ENCODE measurements around the gene TUBA8. TPM values are rescaled to one million over a fixed set of nuclear protein-coding genes. Genes with fewer than 3 reads are reported as not detected.
"Not testable (repeated sequence)": the region's sequence is repeated elsewhere in the genome, so short reads cannot be mapped to it uniquely, and the experiment has no call there.

The TUBA8 gene
- 1 to 10 TPM; 1.1 to 1.6 TPM for total RNA-seq

DNA sequence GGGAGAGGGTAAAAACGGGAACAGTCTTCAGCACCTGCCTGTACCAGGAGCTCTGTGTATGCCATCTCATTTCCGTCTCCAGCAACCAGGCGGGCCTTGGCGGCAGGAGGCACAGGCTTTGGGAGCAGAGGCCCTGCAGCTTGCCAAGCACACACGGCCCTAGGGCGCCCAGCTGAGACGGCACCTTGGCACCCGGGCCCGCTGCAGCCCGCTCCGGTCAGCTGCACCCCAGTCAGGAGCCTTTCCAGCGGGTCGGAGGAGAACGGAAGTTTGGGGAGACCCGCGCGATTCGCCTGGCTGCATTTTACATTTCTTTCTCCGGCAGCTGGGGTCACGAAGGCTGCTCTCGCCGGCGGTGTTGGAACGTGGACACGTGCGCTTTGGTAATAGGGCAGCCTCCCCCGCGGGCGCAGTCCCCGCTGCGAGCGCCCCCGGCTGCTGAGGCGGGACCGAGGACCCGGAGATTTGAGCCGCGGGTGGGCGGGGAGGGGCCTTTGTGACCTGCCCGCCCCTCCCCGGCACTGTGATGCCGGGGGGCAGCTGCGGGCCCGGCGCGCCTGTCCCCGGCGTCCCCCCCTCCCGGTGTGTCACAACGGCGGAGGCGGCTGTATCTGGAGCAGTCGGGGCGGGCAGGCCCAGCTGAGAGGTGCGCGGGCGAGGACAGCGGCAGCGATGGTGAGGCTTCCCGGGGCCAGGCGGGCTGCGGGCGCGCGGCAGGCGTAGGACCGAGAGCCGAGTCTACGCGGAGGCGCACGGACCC lies at the start of gene TUBA8:
TSS of gene TUBA8 (plus strand) at position 616 of the 760 bp plus-strand sequence. CDS start at position 673, 57 bp downstream.
- H3K9me3 Mint-ChIP-seq = peaks cover 0 to 11% of the 10 kb centered on the region in 2 donors
- peak within 1 kb of the TSS in 1 of 2 donors; percentile 55 for H3K27ac Mint-ChIP-seq
- ATAC-seq = peak; percentile 41 to 63
- peaks cover 15 to 36% of the 10 kb centered on the region in 2 donors for H3K36me3 Mint-ChIP-seq
- peak in 1 of 2 donors; percentile 32 for DNase-seq (ENCODE audit: low spot score in 2 of 2)

DNA sequence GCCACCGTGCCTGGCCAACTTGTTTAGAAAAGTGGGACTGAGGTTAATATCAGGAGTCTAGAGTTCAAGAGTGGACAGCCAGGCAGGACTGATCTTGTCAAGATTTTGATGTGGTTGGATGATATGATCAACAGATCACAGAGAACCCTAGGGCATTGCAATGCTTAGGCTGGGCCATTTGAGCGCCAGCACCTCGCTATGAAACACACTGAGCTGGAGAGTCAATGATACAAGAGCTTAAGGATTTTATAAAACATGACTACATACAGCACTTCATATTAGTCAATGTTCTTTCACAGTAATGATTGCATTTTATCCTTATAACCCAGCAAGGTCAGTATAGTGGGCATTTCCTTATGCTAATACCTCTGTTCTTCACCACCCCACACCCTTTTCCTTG lies 48.2 kb upstream of the TUBA8 start:
- H3K36me3 Mint-ChIP-seq = no peaks in the 10 kb centered on the region
- no peak for ATAC-seq

DNA sequence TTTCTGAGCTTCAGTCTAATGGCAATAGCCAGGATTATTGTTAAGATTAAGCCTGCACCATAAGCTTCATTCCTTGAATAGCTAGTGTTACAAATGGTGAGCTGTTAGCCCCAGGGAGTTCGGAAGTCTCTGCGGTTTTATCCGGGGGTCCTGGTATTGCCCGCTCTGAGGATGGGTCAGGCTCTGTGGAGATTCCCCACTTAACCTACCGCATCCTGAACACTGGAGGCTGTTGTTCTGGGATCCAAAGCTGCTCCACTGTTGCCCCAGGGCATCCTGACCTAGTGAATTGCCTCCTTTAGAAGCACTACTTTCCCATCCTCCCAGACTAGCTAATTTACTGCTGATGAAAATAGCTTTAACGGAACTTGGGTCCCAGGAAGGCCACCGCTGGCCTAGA lies 47.3 kb upstream of the TUBA8 start:
- Mint-ChIP-seq H3K27ac (no peak overlapping the region), H3K9me3 (no peaks in the 10 kb centered on the region), H3K36me3 (no peaks in the 10 kb centered on the region)
- DNase-seq (ENCODE audit: low spot score in 2 of 2) (no peak), ATAC-seq (no peak)

More for the DNA sequence above, 48.2 kb upstream of the TUBA8 start:
- Mint-ChIP-seq H3K27ac (no peak overlapping the region), H3K9me3 (no peaks in the 10 kb centered on the region)
- no peak for DNase-seq (ENCODE audit: low spot score in 2 of 2)

DNA sequence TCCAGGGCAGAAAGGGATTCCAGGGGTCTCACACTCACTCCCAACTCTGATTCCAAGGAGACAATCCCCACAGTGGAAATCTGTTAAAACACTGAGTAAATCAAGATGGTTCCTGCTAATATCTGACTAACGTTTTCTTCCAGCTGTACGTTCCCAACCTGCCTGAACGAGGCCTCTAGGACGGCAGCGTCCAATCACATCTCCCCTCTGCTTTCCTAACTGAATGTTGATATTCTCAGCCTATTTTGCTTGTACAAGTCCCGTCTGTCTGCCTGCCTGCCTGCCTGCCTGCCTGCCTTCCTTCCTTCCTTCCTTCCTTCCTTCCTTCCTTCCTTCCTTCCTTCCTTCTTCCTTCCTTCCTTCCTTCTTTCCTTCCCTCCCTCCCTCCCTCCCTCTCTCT lies 46.9 kb upstream of the TUBA8 start:
- not testable (repeated sequence) for H3K27ac Mint-ChIP-seq; ATAC-seq; H3K9me3 Mint-ChIP-seq; DNase-seq (ENCODE audit: low spot score in 2 of 2); H3K36me3 Mint-ChIP-seq

DNA sequence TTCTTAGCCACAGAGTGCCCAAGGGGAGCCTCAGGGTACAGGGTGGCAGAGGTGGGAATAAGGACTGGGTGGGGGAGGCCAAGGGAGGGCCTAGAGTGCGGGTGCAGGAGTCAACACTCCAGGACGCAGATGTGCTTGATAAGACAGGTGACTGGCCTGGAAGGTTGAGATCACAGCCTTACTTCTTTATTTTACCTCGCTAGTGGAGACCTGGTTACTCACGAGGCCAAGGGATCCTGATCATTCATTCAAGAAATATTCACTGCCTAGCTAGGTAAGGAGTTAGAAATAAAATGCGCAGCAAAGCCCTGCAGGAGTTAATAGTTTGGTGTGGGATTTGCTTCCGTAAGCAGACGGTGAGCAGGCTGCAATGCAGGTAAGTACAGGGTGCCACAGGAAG lies 46.0 kb upstream of the TUBA8 start:
- Mint-ChIP-seq H3K36me3 (no peaks in the 10 kb centered on the region), H3K27ac (no peak overlapping the region)
- no peak for ATAC-seq

DNA sequence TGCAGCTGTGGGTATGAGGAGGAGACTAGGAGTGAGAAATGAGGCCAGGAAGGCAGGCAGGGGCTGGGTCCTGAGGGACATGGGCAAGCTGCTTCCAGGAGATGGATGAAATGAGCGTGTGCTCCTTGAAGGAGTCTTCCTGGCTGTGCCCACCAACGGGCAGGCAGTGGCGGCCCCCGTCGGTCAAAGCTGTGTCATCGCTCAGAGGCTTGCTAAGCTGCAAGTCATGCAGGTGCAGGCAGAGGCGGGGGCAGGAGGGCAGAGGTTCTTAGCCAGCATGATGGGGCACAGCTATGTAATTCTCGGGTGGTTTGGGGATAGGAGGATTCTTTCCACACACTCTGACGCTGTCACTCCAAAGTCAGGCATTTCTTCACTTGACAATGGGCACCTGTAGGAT lies 45.4 kb upstream of the TUBA8 start:
- ATAC-seq (no peak), DNase-seq (ENCODE audit: low spot score in 2 of 2) (no peak)
- Mint-ChIP-seq H3K27ac (no peak overlapping the region), H3K36me3 (no peaks in the 10 kb centered on the region), H3K9me3 (no peaks in the 10 kb centered on the region)

More for the DNA sequence above, 46.0 kb upstream of the TUBA8 start:
- no peak for DNase-seq (ENCODE audit: low spot score in 2 of 2)
- H3K9me3 Mint-ChIP-seq = no peaks in the 10 kb centered on the region

DNA sequence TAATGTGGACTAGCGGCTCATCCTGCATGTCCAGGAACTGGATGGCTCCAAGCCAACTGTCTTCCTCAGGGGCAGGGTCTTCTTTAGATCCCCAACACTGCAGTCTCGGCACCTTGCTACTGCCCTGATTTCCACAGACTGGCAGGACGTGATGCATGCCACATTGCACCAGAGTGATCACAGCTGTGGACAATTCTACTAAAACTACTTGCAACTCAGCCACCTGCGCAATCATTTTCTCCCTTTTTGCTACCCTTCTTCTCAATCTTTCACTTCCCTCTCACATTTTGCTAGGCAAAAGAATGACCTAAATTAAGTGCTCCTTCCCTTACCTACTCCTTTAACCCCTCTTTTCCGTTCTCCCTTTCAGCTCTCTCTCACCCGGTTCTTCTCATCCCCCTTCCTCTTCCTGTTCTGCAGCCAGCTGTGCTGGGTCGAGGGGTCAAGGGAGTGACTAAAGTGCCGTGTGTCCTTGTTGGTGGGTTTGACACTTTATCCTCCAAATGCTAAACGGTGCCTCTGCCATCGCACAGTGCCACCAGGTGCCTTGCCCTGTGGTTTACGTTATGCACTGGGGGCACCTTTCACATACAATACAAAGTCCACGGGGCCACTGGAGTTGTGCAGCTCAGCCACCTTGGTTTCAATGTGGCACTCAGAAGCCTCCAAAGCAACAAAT lies 44.3 kb upstream of the TUBA8 start:
- H3K36me3 Mint-ChIP-seq = no peaks in the 10 kb centered on the region
- H3K27ac Mint-ChIP-seq = no peak overlapping the region
- DNase-seq (ENCODE audit: low spot score in 2 of 2) (no peak), ATAC-seq (no peak)
- no peaks in the 10 kb centered on the region for H3K9me3 Mint-ChIP-seq

DNA sequence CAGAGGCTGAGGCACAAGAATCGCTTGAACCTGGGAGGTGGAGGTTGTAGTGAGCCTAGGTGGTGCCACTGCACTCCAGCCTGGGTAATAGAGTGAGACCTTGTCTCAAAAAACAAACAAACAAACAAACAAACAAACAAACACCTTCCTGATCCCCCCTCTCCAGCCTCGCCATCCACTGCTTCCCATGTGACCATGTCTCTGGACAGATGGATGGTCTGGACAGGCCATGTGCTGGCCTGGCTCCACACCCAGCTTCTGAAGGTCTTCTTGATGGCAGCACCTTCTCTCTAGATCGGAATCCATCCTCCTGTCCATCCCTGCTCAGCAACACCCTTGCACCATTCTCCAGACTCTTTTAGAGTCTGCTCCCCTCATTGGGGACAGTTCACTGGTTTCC lies 43.5 kb upstream of the TUBA8 start:
- ATAC-seq = no peak
- DNase-seq (ENCODE audit: low spot score in 2 of 2) = no peak
- Mint-ChIP-seq H3K9me3 (no peaks in the 10 kb centered on the region), H3K27ac (no peak overlapping the region), H3K36me3 (no peaks in the 10 kb centered on the region)

DNA sequence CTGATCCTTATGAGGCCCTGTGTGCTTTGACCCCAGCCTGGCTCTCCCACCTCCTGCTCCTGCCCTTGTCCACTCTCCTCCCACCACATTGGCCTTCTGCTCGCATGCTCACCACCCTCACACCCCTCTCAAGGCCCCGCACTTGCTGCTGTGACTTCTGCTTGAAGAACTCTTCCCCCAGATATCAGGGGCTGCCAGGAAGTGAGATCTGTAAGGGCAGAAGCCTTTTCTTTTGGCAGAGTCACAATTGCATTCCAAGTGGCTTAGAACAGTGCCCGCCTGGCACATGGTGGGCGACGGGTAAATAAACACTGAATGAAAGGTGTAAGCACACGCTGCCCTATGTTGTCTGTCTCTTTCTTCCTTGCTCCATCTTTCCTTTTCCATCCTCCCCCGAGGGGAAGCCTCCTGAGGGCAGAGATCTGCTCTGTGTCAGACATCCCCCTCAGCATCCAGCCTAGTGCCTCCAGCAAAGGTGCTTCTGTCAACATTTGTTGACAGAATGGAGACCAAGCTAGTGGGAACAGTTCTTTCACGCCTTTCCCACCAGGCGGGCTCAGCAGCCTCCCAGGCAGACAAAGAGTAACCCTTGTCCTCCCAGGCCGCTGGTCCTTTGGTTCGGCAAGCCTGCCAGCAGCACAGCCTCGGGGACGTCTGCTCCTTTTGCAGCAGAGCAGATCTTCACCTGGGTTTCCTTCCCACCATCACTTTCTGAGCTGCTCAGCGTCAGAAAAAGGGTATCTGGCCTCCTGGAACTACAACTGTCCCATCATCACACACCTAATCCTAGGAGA lies 42.9 kb upstream of the TUBA8 start:
- ATAC-seq = no peak
- Mint-ChIP-seq H3K36me3 (no peaks in the 10 kb centered on the region), H3K9me3 (no peaks in the 10 kb centered on the region), H3K27ac (no peak overlapping the region)
- no peak for DNase-seq (ENCODE audit: low spot score in 2 of 2)

DNA sequence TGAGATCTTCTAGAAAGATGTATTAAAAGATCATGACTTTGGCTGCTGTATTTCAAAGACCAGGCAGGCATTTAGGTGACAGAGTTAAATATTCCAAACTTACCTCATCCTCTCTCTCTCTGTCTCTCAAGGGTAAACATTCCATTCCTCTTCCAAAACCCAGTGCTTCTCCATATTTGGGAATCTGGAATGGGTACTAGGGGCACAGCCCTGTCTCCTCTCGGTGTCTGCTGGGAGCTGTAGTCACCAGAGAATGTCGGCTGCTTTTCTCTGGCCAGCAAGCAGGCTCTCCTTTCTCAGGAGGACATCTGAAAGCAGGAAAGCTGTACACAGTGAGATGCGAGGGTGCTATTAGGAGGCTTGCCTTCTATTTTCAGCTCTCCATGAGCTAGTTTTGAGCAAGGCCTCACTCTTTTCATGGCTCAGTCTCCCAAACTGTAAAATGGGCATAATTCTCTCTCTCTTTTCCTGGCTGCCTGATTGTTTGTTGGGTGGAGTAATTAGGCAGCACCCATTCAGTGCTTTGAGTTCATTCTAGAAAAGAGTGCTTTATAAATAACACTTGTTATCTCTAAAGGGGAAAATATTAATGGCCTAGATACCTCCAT lies 42.1 kb upstream of the TUBA8 start:
- no peaks in the 10 kb centered on the region for H3K36me3 Mint-ChIP-seq
- no peak for ATAC-seq
- no peaks in the 10 kb centered on the region for H3K9me3 Mint-ChIP-seq
- no peak for DNase-seq (ENCODE audit: low spot score in 2 of 2)
- no peak overlapping the region for H3K27ac Mint-ChIP-seq

DNA sequence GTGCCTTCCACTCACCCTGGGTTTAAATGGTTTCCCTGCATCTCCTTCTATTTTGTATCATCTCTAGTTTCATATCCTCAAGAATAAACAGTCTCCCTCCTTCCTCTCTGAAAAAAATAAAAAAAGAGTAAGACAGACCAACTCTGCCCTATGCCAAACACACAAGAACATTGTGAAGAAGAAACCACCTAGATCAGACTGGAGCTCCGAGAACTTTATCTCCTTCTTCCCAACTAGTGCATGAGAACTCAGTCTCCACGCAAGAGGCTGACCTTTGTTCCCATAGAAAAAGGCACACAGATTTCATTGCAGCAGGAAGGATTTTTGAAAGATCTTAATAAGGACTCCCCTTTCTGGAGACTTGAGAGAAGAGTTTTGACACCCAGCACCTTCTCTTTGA lies 41.6 kb upstream of the TUBA8 start:
- H3K27ac Mint-ChIP-seq = no peak overlapping the region
- ATAC-seq (no peak), DNase-seq (ENCODE audit: low spot score in 2 of 2) (no peak)
- H3K36me3 Mint-ChIP-seq = no peaks in the 10 kb centered on the region
- no peaks in the 10 kb centered on the region for H3K9me3 Mint-ChIP-seq

DNA sequence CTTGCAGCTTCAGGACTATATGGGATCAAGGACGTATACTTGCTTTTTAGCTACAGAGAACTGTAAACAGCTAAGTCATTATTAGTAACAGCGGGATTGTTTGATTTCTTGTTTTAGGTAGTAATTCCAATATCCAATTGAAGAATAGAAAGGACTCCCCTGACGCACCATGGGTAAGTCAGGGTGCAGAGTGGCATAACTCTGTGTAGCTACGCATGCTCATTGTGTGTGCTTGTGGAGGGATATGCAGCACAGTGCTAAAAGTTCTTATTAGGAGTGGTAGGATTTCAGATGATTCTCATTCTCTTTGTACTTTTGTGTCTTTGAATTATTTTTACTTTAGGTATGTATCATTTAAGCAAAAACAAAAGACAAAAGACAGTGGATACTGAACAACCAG lies 40.6 kb upstream of the TUBA8 start:
- no peaks in the 10 kb centered on the region for H3K9me3 Mint-ChIP-seq
- H3K36me3 Mint-ChIP-seq = no peaks in the 10 kb centered on the region
- ATAC-seq (no peak), DNase-seq (ENCODE audit: low spot score in 2 of 2) (no peak)
- H3K27ac Mint-ChIP-seq = no peak overlapping the region

DNA sequence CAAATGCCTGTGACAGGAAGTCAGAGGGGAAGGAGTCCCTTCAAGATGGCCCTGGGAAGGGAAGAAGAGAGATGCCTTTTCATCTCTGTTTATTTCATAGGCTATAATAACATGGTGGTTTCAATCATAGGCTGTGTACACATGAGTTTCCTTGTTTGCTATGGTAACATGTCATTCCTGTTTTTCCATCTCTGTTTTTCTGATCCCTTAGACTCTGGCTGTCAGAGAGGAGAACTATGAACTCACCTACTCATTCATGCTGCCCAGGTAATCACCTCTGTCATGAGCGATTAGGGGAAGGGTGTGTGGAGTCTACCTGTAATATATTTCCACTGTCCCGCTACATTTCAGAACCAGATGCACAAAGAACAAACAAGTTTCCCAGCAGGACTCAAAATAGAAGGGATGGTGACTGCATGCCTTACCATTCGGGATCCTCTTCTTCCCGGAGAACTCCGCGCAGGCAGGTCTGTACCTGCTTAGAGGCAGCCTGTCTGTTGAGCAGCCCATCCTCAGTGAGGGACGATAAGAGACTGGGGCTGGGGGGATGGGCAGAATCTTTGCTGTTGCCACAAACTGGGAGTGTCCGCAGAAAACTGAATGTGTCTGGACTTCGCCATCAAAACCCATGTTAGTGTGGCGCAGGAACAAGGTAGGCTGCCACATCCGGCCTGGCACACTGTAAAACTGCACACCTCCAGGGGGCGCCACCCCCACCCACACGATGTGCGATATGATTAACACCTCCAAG lies 39.9 kb upstream of the TUBA8 start:
- no peaks in the 10 kb centered on the region for H3K36me3 Mint-ChIP-seq
- DNase-seq (ENCODE audit: low spot score in 2 of 2) (no peak), ATAC-seq (no peak)
- no peaks in the 10 kb centered on the region for H3K9me3 Mint-ChIP-seq
- no peak overlapping the region for H3K27ac Mint-ChIP-seq

DNA sequence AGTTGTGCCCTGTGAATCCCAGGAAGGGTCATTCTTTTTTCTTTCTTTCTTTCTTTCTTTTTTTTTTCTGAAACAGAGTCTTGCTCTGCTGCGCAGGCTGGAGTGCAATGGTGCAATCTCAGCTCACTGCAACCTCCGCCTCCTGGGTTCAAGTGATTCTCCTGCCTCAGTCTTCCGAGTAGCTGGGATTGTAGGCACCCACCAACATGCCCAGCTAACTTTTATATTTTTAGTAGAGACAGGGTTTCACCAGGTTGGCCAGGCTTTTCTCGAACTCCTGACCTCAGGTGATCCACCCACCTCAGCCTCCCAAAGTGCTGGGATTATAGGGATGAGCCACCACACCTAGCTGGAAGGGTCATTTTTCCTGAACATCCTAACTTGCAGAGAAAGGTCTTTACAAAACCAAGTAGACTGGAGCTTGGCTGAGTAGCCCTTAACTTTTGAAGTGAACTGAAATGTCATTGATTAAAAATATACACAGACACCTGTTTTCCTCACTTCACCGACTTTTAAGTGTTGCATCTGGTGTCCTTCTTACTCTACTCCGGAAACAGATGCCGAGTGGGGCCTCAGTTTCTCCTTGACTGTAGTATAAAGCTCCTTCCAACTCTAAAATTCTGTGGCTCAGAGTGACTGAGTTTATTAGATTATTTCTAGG lies 39.2 kb upstream of the TUBA8 start:
- not testable (repeated sequence) for H3K9me3 Mint-ChIP-seq; H3K36me3 Mint-ChIP-seq; ATAC-seq; H3K27ac Mint-ChIP-seq; DNase-seq (ENCODE audit: low spot score in 2 of 2)

DNA sequence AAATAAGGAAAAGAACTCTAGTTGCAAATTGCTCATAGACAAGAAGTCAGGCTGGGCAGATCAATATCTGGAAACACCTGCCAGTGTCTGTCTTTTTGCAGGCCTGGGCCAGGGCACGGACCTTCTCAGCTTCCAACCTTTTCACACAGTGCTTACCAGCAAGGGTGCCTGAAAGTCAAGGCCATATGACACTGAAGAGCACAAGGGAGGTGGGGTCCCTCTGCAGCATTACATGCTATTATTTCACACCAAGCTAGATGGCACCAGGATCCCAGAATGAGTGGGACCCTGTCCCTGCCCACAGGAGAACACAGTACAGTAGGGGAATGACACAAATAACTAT lies 38.7 kb upstream of the TUBA8 start:
- peaks cover 0 to 2% of the 10 kb centered on the region in 2 donors for H3K36me3 Mint-ChIP-seq
- no peak for DNase-seq (ENCODE audit: low spot score in 2 of 2)
- H3K9me3 Mint-ChIP-seq = no peaks in the 10 kb centered on the region
- ATAC-seq = no peak
- no peak overlapping the region for H3K27ac Mint-ChIP-seq

DNA sequence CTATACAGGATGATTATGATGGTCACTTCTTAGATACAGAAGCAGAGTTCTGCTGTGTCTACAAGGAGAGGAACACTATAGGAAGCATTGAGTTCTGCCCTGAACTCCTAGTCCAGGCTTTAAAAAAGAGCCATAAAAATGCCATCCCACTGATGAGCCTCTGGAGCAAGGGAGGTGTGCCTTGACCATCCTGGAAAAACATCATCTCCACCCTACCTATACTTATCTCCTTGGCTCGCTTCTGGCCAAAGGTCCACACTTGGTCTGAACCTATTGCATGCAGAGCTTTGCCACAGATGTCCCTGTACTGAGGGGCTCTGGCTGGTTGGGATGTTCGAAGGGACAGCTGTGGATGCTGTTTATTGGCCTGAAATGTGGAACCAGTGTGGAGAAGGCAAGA lies 37.1 kb upstream of the TUBA8 start:
- DNase-seq (ENCODE audit: low spot score in 2 of 2) (no peak), ATAC-seq (no peak)
- no peaks in the 10 kb centered on the region for H3K9me3 Mint-ChIP-seq
- no peak overlapping the region for H3K27ac Mint-ChIP-seq
- H3K36me3 Mint-ChIP-seq = peaks cover 3 to 15% of the 10 kb centered on the region in 2 donors
